SIG-M5 treated with dmso at 0.1 percent for 504 hours (cell line): ENCODE measurements around the gene SDR39U1.

Source experiments
- DNase-seq: peaks from one replicate; lab custom pipeline; 2025; ENCODE audit not compliant: unreplicated experiment; lab: John Stamatoyannopoulos, UW

SDR39U1 gene

GRCh38 chr14:24443053-24443665, 583 bp upstream of the SDR39U1 start:
- no peak for DNase-seq

GRCh38 chr14:24441904-24442239, 704 bp downstream of the SDR39U1 start:
- DNase-seq: no peak

GRCh38 chr14:24441485-24441884, 1.1 kb downstream of the SDR39U1 start:
- no peak for DNase-seq

GRCh38 chr14:24440606-24441399, 1.8 kb downstream of the SDR39U1 start:
- DNase-seq: no peak

- no peak for DNase-seq
Observed at GRCh38 chr14:24439830-24440605, 2.6 kb downstream of the SDR39U1 start.

- DNase-seq: no peak
Observed at GRCh38 chr14:24439257-24439656, 3.3 kb downstream of the SDR39U1 start.

- no peak for DNase-seq
Observed at GRCh38 chr14:24438223-24439097, 4.1 kb downstream of the SDR39U1 start.

GRCh38 chr14:24437736-24438067, 4.9 kb downstream of the SDR39U1 start:
- no peak for DNase-seq

- DNase-seq: no peak
Observed at GRCh38 chr14:24437020-24437735, 5.4 kb downstream of the SDR39U1 start.

- peak; percentile 75 for DNase-seq
Observed at GRCh38 chr14:24436355-24437019, 6.1 kb downstream of the SDR39U1 start.

GRCh38 chr14:24435998-24436354, 6.6 kb downstream of the SDR39U1 start:
- no peak for DNase-seq

GRCh38 chr14:24435192-24435810, 7.3 kb downstream of the SDR39U1 start:
- no peak for DNase-seq

GRCh38 chr14:24434676-24435075, 7.9 kb downstream of the SDR39U1 start:
- no peak for DNase-seq

- no peak for DNase-seq
Observed at GRCh38 chr14:24434036-24434435, 8.5 kb downstream of the SDR39U1 start.

GRCh38 chr14:24432259-24433131, 10.1 kb downstream of the SDR39U1 start:
- no peak for DNase-seq

- DNase-seq: peak; percentile 91
Observed at GRCh38 chr14:24431569-24432258, 10.9 kb downstream of the SDR39U1 start.

GRCh38 chr14:24430682-24431568, 11.7 kb downstream of the SDR39U1 start:
- peak; percentile 34 for DNase-seq
